Activated CD8-positive, alpha-beta memory T cell treated with anti-CD3 and anti-CD28 coated beads for 1 hour (primary cell): ENCODE measurements around the gene ACTN1.

ENCODE experiments used
- DNase-seq, 2 donors: peaks; one replicate each; pipeline ENCODE4 v3.0.0-alpha.2; 2020; ENCODE audit warnings: low read depth in 1 of 2; ENCODE audit errors: extremely low read depth in 1 of 2

Gene ACTN1

DNA sequence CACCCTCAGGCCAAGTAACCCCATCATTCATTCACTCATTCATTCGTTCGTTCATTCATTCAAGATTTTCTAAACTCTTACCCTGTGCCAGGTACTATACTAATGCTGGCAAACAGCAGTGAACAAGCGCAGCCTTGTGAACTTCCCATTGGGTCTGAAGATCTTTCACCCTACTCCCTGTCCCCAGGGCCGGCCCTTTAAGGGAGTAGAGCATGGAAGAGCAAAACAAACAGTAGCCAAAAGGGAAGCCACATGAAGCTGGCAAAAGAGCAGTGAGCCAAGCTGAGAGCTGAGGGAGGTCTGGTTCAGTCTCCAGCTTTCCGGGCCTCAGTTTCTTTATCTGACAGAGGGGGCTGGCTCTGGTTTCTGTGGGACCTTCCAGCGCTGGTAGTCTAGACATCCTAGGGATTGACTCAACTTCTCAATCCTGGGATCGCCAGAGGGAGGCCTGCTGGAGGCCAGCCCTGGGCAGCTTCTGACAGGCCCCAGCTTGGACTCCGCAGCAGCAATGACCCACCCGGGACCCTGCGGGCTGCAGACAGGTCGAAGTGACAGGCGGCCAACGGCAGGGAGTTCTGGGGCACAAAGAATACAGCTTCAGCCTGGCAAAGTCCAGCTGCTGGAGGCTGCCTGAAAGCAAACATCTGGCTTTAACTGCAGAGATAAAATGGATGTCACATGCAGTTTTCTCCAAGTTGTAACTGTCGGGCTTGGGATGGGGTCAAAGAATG is 27.1 kb downstream of the ACTN1 start:
- DNase-seq = no peak

- no peak for DNase-seq
These were observed 27.9 kb downstream of the ACTN1 start for GRCh38 chr14:68951035-68951797.

DNA sequence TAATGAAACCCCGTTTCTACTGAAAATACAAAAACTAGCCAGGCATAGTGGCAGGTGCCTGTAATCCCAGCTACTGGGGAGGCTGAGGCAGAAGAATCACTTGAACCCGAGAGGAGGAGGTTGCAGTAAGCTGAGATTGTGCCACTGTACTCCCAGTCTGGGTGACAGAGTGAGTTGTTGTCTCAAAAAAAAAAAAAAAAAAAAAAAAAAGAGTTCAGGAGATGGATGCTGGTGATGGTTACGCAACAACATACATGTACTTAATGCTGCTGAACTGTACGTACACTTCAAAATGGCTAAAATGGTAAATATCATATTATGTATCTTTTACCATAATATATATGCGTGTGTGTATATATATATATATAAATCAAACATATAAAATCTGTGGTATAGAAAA is 29.0 kb downstream of the ACTN1 start:
- DNase-seq = no peak

DNA sequence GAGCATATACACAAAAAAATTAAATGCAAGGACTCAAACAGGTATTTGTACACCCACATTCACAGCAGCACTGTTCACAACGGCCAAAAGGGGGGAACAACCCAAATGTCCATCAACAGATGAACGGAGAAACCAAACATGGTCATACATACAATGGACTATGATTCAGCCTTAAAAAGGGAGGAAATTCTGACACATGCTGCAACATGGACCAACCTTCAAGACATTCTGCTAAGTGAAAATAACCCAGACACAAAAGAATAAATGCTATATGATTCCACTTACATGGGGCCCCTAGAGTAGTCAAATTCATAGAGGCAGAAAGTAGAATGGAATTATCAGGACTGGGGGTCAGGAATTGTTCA is 29.5 kb downstream of the ACTN1 start:
- no peak for DNase-seq

- no peak for DNase-seq
These were observed 30.2 kb downstream of the ACTN1 start for GRCh38 chr14:68948686-68949600.

DNA sequence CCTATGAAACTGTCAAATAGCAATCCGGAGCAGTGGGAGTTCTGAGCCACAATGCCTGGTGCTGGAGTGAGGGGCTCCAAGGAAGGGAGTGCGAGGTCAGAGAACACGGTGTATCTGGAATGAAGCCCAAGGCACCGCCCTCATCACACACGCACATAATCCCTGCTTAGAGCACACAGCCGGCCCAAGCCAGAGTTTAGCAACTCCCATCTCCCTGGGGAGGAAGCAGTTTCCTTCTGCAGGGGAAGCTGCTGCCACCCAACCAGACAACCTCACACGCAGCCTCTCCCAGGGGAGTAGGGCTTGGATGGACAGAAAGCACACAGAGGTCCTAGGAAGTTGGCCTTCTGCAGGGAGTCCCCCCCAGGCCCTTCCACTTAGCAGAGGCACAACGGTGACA is 31.3 kb downstream of the ACTN1 start:
- no peak for DNase-seq

DNA sequence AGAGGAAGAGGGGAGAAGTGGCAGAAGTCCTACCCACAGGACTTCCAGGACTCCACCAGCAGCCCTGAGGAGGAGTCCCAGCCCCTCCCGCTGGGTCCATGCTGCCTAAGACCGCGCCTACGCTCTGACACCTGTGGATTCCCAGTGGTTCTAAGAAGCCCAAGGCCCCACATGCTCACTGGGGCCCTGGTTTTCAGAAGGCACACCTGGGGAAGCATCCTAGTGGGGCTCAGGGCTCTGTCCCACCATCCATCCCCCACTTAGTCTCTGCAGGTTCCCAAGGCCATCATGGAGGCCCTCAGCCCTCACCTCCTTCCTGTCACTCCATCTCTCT is 32.6 kb downstream of the ACTN1 start:
- DNase-seq = no peak

- no peak for DNase-seq
These were observed 33.3 kb downstream of the ACTN1 start for GRCh38 chr14:68945585-68946488.

- DNase-seq = no peak
These were observed 33.9 kb downstream of the ACTN1 start for GRCh38 chr14:68945190-68945584.

- DNase-seq = no peak
These were observed 34.9 kb downstream of the ACTN1 start for GRCh38 chr14:68944162-68944561.

DNA sequence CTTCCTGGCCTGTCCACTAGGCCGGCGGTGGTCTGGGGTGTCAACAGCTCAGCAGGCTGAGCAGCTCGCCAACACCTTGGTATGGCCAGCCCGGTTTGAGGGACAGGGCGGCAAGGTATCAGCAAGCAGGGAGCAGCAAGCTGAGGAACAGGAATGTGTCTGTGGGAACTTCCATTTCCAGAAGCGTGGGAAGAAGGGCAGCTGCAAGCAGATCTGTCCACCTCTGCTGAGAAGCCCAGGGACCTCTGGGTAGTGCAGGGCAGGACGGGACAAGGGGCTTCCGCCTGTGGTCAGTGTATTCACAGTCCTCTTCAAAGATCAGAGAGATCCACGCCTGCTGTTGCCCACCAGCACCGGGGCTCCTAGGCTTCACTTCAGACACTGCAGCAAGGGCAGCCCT is 36.0 kb downstream of the ACTN1 start:
- DNase-seq = no peak

- no peak for DNase-seq
These were observed 36.6 kb downstream of the ACTN1 start for GRCh38 chr14:68942296-68943035.

GRCh38 chr14:68941820-68942219 is 37.3 kb downstream of the ACTN1 start:
- no peak for DNase-seq

- DNase-seq = no peak
These were observed 38.4 kb downstream of the ACTN1 start for GRCh38 chr14:68940614-68941185.

DNA sequence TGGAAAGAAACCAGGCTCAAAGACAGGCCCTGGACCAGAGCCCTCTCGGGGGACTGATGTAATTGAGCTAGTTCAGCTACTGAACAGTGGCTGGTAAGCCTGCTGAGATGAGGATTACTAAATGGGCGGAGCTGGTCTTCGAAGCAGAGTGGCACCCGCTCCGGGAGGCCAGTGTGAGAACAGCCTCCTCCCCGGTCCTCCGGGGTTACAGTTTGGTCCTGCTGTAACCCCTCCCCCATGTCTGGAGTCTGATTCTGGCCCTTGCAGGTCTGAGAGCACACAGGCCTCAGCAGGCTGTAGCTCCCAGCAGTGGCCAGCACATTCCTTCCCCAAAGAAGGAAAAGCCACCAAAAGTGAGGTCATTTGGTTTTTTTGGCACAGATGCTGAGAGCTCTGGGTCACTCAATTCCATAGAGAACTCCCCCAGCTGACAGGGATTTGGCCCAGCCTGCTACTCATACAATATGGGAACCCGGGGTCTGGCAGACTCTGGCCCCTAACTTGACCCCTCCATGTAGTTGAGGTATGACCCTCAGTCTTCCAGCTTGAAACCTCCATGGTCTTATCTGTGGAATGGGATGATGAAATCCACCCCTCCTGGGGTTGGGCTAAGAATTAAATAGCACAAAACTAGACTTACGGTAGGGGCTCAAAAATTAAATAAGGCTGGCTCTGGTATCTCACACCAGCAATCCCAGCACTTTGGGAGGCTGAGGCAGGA is 39.0 kb downstream of the ACTN1 start:
- no peak for DNase-seq

GRCh38 chr14:68939181-68939892 is 39.8 kb downstream of the ACTN1 start:
- DNase-seq = no peak

DNA sequence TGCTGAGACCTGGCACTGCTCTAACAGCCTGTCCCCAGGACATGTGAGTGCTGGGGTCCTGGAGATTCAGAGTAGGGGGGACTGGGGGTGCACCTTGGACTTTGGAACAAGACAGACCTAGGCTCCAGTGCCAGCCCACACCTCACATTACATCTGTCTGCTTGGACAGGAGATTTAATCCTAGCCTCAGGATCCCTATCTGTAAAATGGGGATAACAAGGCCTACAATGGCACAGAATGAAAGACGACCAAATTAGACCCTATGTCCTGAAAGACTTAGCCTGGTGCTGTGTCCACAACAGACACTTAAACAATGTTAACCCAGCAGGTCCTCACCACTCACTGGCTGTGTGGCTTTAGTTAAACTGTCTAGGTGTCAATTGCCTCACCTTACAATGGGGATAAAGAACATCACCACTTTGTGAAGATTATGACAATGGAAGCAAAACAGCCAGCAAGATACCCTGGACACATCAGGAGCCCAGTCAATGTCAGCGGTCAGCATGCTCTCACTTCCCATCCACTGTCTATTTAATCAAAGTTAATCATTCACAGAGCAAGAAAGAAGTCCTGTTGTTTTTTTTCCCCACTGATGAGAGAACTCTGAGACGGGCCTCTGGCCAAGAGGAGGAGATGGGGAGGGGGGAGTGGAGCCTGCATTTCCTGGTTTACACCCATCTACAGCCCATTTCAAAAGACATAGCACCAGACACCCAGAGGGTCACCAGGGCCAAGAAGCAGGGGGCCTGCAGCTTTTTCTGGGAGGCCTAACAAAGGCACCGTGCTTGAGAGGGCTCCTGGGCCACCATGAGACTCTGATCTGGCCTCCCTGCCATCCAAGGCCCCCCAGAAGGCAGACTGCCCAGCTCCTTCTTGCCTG is 40.6 kb downstream of the ACTN1 start:
- DNase-seq = no peak
